Left lung (tissue), 10 donors: ENCODE data around the gene COL4A2. TPM values are rescaled to one million over a fixed set of nuclear protein-coding genes. Genes with fewer than 3 reads are reported as not detected.
A peak's percentile ranks its signal among the peaks of the same experiment; 100 is the strongest.
"Not testable (repeated sequence)": the region's sequence is repeated elsewhere in the genome, so short reads cannot be mapped to it uniquely, and the experiment has no call there.

ENCODE experiments used
- ATAC-seq: fragments of 200-7000 bp; cut with Tn5 transposase; one replicate; pipeline ENCODE4 v1.9.1; 2020; ENCODE audit warnings: moderate library complexity
- DNase-seq, 4 donors: peaks; one replicate each; pipeline ENCODE4 v3.0.0-alpha.2; 2013 to 2020
- H3K27ac ChIP-seq, 2 donors: fragments of 200-600 bp; sonication (generic) in 1 of 2; one replicate each; pipeline versions ENCODE4 v1.5.0 to v1.8.0; 2020 to 2021
- H3K27me3 ChIP-seq, 2 donors: fragments of 200-600 bp; sonication (generic) in 1 of 2; one replicate each; pipeline versions ENCODE4 v1.5.0 to v1.8.0; 2020 to 2021
- H3K36me3 ChIP-seq, 2 donors: fragments of 200-600 bp; sonication (generic) in 1 of 2; one replicate each; pipeline versions ENCODE4 v1.5.0 to v1.8.0; 2020 to 2021
- H3K4me1 ChIP-seq, 2 donors: fragments of 200-600 bp; one replicate each; pipeline ENCODE4 v1.8.0; 2021
- H3K4me3 ChIP-seq, 2 donors: fragments of 200-600 bp; sonication (generic) in 1 of 2; one replicate each; pipeline versions ENCODE4 v1.5.0 to v1.8.0; 2020 to 2021; ENCODE audit warnings: mild to moderate bottlenecking in 1 of 2
- H3K9me3 ChIP-seq, 2 donors: fragments of 200-600 bp; sonication (generic) in 1 of 2; one replicate each; pipeline versions ENCODE4 v1.5.0 to v1.8.0; 2020 to 2021
- intact Hi-C, 2 donors: fragments of 100-400 bp; cut with DNase I; formaldehyde crosslinking; loops; one replicate each; pipeline versions ENCODE4 v1.11.2 to v1.14.2; 2022
- polyA plus RNA-seq, 6 donors: library from polyadenylated mRNA; unstranded; fragments of 120-200 nt; gene quantifications; one replicate each; pipeline ENCODE4 v1.2.1, GENCODE V29; 2013; ENCODE audit not compliant: insufficient read length in 6 of 6
- total RNA-seq, 2 donors: library from RNA; stranded (reverse); fragmentation: NEBNext Ultra II Directional; extraction: Animal tissue kit (Norgen Biotek cat#: 25700); gene quantifications; one replicate each; pipeline ENCODE4 v1.2.1, GENCODE V29; 2021
- TF ChIP-seq, protein P1 (sequence below), 2 donors: fragments of 200-600 bp; sonication (generic) in 1 of 2; IDR thresholded peaks; one replicate each; pipeline versions ENCODE4 v1.5.0 to v1.8.0; 2021; ENCODE audit warnings: antibody characterized with exemption in 2 of 2
- donor health status: DM: no; HTN: yes; CAD: no.
- donor health status: DM: no; HTN: no; CAD: no.

The COL4A2 gene
- total and polyA plus RNA-seq, 8 donors = 307 to 638 (median 395) TPM

DNA sequence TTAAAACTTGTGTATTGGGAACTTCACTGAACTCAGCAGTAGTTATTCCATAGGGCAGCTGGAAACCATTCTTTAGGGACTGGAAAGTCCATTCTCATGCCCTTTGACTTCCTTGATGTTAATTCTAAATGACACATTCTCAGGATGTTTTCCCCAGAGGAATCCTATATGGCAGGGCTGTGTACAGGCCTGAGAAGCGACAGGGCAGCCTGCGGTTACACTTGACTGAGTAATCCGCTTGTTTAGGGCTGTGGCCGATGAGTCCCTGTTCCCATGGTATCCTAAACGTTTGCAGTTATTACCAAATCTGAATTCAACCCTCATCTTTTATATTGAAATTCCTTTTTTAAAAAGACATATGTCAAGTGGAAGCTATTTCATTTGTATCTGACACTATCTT lies 83.5 kb downstream of the COL4A2 start:
- intact Hi-C loops = no loop called here
- ATAC-seq (no peak), DNase-seq (no peak)
- Histone ChIP-seq H3K27me3 (peaks cover 0 to 18% of the 10 kb centered on the region in 2 donors), H3K4me1 (peaks cover 12 to 22% of the 10 kb centered on the region in 2 donors), H3K36me3 (no peaks in the 10 kb centered on the region), H3K9me3 (no peaks in the 10 kb centered on the region), H3K4me3 (no peak overlapping the region), H3K27ac (no peak overlapping the region)
- TF ChIP-seq, protein P1, sequence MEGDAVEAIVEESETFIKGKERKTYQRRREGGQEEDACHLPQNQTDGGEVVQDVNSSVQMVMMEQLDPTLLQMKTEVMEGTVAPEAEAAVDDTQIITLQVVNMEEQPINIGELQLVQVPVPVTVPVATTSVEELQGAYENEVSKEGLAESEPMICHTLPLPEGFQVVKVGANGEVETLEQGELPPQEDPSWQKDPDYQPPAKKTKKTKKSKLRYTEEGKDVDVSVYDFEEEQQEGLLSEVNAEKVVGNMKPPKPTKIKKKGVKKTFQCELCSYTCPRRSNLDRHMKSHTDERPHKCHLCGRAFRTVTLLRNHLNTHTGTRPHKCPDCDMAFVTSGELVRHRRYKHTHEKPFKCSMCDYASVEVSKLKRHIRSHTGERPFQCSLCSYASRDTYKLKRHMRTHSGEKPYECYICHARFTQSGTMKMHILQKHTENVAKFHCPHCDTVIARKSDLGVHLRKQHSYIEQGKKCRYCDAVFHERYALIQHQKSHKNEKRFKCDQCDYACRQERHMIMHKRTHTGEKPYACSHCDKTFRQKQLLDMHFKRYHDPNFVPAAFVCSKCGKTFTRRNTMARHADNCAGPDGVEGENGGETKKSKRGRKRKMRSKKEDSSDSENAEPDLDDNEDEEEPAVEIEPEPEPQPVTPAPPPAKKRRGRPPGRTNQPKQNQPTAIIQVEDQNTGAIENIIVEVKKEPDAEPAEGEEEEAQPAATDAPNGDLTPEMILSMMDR (IDR thresholded peaks at IDR 0.05) = no peak

DNA sequence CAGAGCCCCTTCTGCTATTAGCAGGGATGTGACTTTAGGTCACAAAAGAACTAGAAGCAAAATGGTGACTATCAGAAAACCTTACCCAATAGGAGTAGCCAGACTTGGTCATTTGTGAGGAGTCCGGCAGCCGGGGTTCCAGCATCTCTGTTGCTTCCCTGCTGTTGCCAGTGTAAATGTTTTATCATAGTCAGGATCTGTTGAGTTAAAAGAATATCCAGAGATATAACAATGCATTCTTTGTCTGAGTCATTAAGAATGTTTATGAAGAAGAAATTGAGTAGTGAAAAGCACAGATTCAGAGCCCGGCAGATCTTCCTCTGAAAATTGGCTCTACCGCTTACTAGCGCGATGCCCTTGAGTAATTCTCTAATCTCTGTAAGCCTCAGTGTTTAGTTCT lies 84.2 kb downstream of the COL4A2 start:
- Histone ChIP-seq H3K27ac (no peak overlapping the region), H3K4me3 (no peak overlapping the region), H3K36me3 (no peaks in the 10 kb centered on the region), H3K4me1 (peaks cover 12 to 22% of the 10 kb centered on the region in 2 donors), H3K9me3 (no peaks in the 10 kb centered on the region), H3K27me3 (peaks cover 0 to 18% of the 10 kb centered on the region in 2 donors)
- TF ChIP-seq, protein P1 (IDR thresholded peaks at IDR 0.05) = no peak
- intact Hi-C loops = no loop called here
- no peak for ATAC-seq
- no peak for DNase-seq

DNA sequence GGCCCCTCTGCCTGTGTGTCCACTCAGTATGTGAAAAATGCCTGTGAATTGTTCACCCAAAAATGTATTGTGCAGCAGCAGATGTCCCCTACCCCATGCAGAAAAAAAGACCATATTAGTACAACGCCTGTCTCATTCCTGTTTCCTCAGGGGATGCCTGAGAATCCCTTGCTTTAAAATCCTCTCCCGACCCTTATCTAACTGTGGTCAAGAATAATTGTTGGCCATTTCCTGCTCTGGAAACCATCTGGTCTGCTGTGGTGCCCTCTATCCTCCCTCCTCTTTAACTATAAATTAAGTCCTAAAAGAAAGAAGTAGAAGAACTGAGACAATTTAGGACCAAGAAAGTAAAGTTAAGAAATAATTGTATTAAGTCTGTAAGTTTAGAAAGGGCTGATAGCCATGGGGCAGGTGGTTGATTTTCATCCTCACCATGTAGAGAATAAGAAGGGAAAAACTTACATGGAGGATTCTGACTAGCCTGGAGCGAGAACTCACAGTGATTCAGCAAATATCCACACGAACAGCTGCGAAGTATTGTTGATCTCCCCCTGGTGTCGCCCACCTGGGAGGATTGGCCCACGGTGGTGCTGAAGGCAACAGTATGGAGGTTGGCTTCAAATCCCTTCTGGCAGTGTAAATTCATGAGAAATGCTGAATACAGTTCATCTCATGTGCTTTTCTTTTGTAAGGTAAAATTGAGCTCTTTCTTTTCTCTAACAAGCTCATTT lies 85.6 kb downstream of the COL4A2 start:
- H3K36me3 ChIP-seq = no peaks in the 10 kb centered on the region
- TF ChIP-seq, protein P1 (IDR thresholded peaks at IDR 0.05) = no peak
- H3K27me3 ChIP-seq = peaks cover 0 to 12% of the 10 kb centered on the region in 2 donors
- H3K4me1 ChIP-seq = peaks cover 9 to 16% of the 10 kb centered on the region in 2 donors
- DNase-seq = no peak
- H3K27ac ChIP-seq = no peak overlapping the region
- intact Hi-C loops = no loop called here
- no peak for ATAC-seq
- no peak overlapping the region for H3K4me3 ChIP-seq
- H3K9me3 ChIP-seq = no peaks in the 10 kb centered on the region

DNA sequence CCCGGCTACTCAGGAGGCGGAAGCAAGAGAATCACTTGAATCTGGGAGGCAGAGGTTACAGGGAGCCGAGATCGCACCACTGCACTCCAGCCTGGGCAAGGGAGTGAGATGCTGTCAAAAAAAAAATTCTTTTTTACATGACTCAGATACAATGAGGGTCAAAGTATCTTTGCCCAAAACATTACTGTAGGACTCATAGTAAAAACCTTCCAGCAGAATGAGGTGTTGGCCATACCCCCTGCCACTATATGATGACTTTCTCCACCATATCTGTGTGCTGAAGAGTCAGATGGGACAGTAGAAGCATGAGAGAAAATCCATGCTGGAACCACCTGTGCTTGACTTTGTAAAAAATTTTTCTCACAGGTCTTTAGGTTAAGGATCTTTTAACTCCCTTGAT lies 86.7 kb downstream of the COL4A2 start:
- ATAC-seq (no peak), DNase-seq (no peak)
- Histone ChIP-seq H3K9me3 (no peaks in the 10 kb centered on the region), H3K4me3 (no peak overlapping the region), H3K27me3 (peaks cover 0 to 7% of the 10 kb centered on the region in 2 donors), H3K4me1 (peaks cover 3 to 8% of the 10 kb centered on the region in 2 donors), H3K27ac (no peak overlapping the region), H3K36me3 (no peaks in the 10 kb centered on the region)
- intact Hi-C loops = no loop called here
- TF ChIP-seq, protein P1 (IDR thresholded peaks at IDR 0.05) = no peak

DNA sequence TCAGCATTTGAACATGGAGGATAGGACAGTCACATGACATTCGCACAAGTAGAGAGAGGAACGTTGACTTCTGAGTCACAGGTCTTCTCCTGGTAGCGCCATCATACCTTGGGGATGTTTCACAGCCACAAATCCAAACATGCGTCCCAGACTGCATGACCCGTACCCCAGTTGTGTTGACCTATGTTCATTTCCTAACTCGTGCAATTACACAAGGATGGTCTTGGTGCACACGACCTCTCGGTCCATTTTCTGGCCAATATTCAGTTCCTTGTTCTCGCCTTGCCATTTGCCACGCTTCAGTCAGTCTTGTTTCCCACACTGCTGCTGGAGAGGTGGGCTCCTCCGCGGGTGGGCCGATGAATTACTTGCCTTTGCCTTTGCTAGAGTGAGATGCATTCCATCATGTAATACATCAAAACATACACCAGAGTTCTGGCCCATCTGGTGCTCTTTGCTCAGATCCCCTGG lies 87.3 kb downstream of the COL4A2 start:
- DNase-seq (no peak), ATAC-seq (no peak)
- Histone ChIP-seq H3K4me3 (no peak overlapping the region), H3K9me3 (no peaks in the 10 kb centered on the region), H3K4me1 (peaks cover 5 to 6% of the 10 kb centered on the region in 2 donors), H3K27me3 (peaks cover 0 to 9% of the 10 kb centered on the region in 2 donors), H3K36me3 (no peaks in the 10 kb centered on the region), H3K27ac (no peak overlapping the region)
- TF ChIP-seq, protein P1 (IDR thresholded peaks at IDR 0.05) = no peak
- intact Hi-C loops = no loop called here

DNA sequence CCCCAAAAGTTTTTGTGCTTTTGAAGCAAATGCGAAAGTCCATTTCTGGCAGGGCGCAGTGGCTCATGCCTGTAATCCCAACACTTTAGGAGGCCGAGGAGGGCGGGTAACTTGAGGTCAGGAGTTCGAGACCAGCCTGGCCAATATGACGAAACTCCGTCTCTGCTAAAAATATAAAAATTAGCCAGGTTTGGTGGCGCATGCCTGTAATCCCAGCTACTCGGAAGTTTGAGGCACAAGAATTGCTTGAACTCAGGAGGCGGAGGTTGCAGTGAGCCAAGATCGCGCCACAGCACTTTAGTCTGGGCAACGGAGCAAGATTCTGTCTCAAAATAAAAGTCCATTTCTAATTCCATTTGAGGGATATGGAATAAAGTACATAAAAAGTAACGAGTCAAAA lies 88.5 kb downstream of the COL4A2 start:
- H3K4me1 ChIP-seq, H3K36me3 ChIP-seq, H3K9me3 ChIP-seq, DNase-seq, ATAC-seq, intact Hi-C loops, H3K4me3 ChIP-seq: not testable (repeated sequence)
- Histone ChIP-seq H3K27ac (peak overlapping the region; percentile 35 to 52), H3K27me3 (peaks cover 0 to 12% of the 10 kb centered on the region in 2 donors)
